GM21737 (cell line): Measurements from ENCODE around the gene CSNK1A1L.

Source experiments
- ATAC-seq: cut with Tn5 transposase; IDR thresholded peaks from one replicate; pipeline ENCODE4 v1.9.1; 2021; ENCODE audit warnings: mild to moderate bottlenecking, moderate library complexity; ENCODE audit not compliant: unreplicated experiment

The CSNK1A1L gene

GRCh38 chr13:37107456-37107855 lies 2.0 kb upstream of the CSNK1A1L start:
- no peak for ATAC-seq

GRCh38 chr13:37106642-37107041 lies 1.2 kb upstream of the CSNK1A1L start:
- no peak for ATAC-seq

- no peak for ATAC-seq
These were observed 2.6 kb downstream of the CSNK1A1L start for GRCh38 chr13:37102896-37103295.

- ATAC-seq, result no peak
These were observed 4.3 kb downstream of the CSNK1A1L start for GRCh38 chr13:37101201-37101600.

- ATAC-seq, result no peak
These were observed 4.7 kb downstream of the CSNK1A1L start for GRCh38 chr13:37100731-37101130.

- no peak for ATAC-seq
These were observed 8.4 kb downstream of the CSNK1A1L start for GRCh38 chr13:37097076-37097475.

- no peak for ATAC-seq
These were observed 10.6 kb downstream of the CSNK1A1L start for GRCh38 chr13:37094840-37095239.

GRCh38 chr13:37094099-37094498 lies 11.4 kb downstream of the CSNK1A1L start:
- no peak for ATAC-seq

GRCh38 chr13:37091835-37092234 lies 13.6 kb downstream of the CSNK1A1L start:
- ATAC-seq, result no peak

GRCh38 chr13:37090912-37091311 lies 14.6 kb downstream of the CSNK1A1L start:
- ATAC-seq, result no peak

- ATAC-seq, result no peak
These were observed 16.0 kb downstream of the CSNK1A1L start for GRCh38 chr13:37089495-37089894.

- no peak for ATAC-seq
These were observed 18.0 kb downstream of the CSNK1A1L start for GRCh38 chr13:37087486-37087885.

- no peak for ATAC-seq
These were observed 19.9 kb downstream of the CSNK1A1L start for GRCh38 chr13:37085606-37086005.

- no peak for ATAC-seq
These were observed 28.6 kb downstream of the CSNK1A1L start for GRCh38 chr13:37076818-37077217.

GRCh38 chr13:37075164-37075563 lies 30.3 kb downstream of the CSNK1A1L start:
- no peak for ATAC-seq

GRCh38 chr13:37074703-37075102 lies 30.8 kb downstream of the CSNK1A1L start:
- ATAC-seq, result no peak

- no peak for ATAC-seq
These were observed 33.4 kb downstream of the CSNK1A1L start for GRCh38 chr13:37072024-37072423.

- ATAC-seq, result no peak
These were observed 34.5 kb downstream of the CSNK1A1L start for GRCh38 chr13:37070956-37071355.

GRCh38 chr13:37070145-37070695 lies 35.2 kb downstream of the CSNK1A1L start:
- no peak for ATAC-seq

- ATAC-seq, result no peak
These were observed 35.8 kb downstream of the CSNK1A1L start for GRCh38 chr13:37069597-37070103.

- no peak for ATAC-seq
These were observed 36.5 kb downstream of the CSNK1A1L start for GRCh38 chr13:37068962-37069361.

GRCh38 chr13:37067874-37068273 lies 37.6 kb downstream of the CSNK1A1L start:
- no peak for ATAC-seq

- no peak for ATAC-seq
These were observed 39.5 kb downstream of the CSNK1A1L start for GRCh38 chr13:37065890-37066526.
